Esophagus squamous epithelium (tissue), 4 donors: ENCODE data around the gene RERE.

Source experiments
- POLR2A ChIP-seq, 4 donors: fragments of 450-650 bp; IDR thresholded peaks; one replicate each; pipeline ENCODE4 v1.6.1; 2017; ENCODE audit warnings: antibody characterized with exemption in 4 of 4, mild to moderate bottlenecking in 4 of 4, moderate library complexity in 3 of 4
- TF ChIP-seq, protein P1 (sequence below), 6 experiments: fragments of 450-650 bp in 4 of 6; fragments of 200-600 bp in 2 of 6; sonication (generic) in 2 of 6; IDR thresholded peaks; one replicate each; pipeline ENCODE4 v1.5.1; 2016 to 2019; ENCODE audit warnings: antibody characterized with exemption in 6 of 6, mild to moderate bottlenecking in 4 of 6, moderate library complexity in 4 of 6

DNA sequence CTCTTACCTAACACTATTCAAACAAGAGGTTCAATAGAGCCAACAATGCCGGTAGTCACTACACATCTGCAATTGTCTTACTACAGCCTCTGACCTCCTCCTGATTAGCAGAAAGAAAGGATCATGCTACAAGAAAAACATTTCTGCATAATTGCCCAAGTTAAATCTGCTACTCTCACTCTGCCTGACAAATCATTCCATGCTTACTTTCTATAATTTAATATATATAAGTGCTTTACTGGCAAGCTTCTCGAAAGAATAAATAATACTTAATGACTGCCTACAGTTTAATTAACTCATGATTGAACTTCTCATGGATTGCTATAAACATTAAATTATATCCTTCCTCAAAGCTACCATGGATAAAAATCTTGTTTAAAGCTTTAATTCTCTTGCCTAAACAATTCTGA, 343.5 kb downstream of the RERE start:
- TF ChIP-seq, protein P1, sequence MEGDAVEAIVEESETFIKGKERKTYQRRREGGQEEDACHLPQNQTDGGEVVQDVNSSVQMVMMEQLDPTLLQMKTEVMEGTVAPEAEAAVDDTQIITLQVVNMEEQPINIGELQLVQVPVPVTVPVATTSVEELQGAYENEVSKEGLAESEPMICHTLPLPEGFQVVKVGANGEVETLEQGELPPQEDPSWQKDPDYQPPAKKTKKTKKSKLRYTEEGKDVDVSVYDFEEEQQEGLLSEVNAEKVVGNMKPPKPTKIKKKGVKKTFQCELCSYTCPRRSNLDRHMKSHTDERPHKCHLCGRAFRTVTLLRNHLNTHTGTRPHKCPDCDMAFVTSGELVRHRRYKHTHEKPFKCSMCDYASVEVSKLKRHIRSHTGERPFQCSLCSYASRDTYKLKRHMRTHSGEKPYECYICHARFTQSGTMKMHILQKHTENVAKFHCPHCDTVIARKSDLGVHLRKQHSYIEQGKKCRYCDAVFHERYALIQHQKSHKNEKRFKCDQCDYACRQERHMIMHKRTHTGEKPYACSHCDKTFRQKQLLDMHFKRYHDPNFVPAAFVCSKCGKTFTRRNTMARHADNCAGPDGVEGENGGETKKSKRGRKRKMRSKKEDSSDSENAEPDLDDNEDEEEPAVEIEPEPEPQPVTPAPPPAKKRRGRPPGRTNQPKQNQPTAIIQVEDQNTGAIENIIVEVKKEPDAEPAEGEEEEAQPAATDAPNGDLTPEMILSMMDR (IDR thresholded peaks at IDR 0.05) = no peak
- no peak for TF ChIP-seq POLR2A (IDR thresholded peaks at IDR 0.05)
